SIG-M5 treated with dmso at 0.1 percent for 504 hours (cell line): ENCODE data around the gene STAB1.

Source experiments
- DNase-seq: peaks from one replicate; lab custom pipeline; 2025; ENCODE audit not compliant: unreplicated experiment; lab: John Stamatoyannopoulos, UW

STAB1 gene

DNA sequence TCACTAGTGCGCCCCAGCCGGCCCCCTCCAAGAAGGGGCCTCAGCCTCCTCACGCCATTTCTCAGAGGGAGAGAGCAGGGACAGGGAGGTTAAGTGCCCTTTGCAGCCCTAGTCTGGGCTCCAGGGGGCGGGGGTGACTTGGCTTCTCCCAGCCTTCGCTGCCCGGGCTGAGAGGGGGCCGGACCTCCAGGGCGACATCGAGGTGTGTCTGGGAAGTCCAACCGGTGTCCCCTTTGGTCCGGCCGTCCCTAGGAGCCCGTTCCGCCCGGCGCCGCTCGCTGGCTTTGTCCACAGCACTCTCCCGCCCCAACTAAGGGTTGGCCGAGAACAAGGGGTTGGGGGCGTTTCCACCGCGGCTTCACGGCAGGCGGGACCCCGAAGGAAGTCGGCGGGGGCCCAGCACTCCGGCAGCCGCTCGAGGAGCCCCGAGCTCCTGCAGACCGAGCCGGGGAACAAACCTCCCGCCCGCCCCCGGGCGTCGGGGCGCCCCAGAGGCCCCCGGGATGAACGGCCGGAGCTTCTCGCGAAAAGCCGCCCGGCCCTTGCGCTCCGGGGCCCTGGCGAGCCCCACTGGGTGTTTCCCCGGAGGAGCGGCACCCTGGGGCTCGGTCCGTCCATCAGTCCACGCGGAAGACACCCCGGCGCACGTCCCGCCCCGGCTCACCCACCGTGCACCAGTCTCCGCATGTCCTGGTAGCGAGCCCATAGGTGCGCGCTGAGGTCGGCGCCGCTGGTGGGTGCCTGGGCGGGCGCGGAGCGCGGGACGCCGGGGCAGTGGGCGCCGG is 37.9 kb downstream of the STAB1 start:
- no peak for DNase-seq

DNA sequence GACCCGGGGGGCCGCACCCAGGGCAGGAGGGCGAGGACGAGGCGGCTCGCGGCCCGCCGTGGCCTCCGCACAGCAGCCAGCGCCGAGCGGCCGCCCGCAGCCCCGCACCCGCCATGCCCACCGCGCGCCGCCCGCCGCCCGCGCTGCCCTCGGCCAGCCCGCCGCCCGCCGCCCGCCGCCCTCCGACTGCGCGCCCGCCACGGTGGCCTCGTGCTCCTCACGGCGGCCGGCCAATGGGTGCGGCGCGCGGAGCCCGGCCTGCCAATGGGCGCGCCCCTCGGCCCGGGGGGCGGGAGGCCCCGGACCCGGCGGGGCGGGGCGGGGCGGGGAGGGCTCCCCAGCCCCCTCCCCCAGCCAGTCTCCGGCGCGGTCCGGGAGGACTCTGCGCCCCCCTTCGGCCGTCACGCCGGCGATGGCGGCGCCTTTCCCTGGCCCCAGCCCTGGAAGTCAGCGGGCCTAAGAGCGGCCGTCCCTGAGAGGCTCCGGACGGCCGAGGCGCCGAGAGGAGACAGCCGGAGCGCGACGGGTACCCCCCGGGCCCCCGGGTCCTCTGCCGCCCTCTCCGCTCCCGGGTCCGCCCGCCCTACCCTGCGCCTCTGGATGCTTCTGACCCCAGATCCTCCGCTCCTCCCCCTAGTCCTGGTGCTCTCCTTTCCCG is 38.6 kb downstream of the STAB1 start, which contains the start of gene NT5DC2:
TSS of gene NT5DC2 (minus strand) at position 235 of the 658 bp plus-strand sequence. CDS start at position 115, 120 bp downstream.
- DNase-seq: peak; percentile 56

DNA sequence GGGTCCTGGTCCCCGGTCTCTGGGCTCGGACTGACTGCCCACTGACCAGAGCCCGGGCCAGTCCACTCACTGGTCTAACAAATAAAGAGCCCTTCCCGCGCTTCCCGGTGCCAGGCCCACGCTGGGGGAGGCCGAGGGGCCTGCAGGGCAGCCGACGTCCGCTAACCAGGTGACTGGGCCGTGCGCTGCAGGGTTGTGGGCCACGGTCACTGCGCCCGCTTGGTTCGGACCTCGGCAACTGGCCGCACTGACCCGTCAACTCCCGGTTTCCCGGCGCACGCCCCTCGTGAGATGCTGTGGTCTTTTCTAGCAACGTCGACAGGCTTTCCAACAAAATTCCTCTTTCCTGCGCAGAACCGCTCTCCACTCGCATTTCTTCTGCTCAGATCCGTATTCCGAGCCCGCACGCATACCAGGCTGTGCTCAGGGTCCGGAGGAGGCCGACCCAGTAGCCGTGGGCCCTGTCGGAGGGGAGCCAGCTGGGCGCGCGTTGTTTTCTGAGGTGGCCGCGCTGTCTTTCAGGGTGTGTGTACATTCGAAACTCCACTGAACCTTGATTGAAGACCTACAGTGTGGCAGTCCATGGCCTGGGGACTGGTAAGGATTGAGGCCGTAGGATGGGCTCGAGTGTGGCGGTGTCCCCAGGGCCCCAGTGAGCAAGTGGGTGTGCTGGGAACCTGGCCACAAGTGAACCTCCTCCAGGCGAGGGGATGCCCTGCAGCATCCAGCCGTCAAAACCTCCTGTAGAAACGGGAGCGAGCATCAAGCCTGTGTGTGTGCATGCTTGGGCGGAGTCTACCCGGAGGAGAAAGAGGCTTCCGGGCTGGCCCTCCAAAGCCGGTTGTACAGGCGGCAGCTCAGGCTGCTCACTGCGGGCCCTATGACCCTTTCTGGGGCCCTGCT is 39.4 kb downstream of the STAB1 start:
- peak; percentile 55 for DNase-seq

DNA sequence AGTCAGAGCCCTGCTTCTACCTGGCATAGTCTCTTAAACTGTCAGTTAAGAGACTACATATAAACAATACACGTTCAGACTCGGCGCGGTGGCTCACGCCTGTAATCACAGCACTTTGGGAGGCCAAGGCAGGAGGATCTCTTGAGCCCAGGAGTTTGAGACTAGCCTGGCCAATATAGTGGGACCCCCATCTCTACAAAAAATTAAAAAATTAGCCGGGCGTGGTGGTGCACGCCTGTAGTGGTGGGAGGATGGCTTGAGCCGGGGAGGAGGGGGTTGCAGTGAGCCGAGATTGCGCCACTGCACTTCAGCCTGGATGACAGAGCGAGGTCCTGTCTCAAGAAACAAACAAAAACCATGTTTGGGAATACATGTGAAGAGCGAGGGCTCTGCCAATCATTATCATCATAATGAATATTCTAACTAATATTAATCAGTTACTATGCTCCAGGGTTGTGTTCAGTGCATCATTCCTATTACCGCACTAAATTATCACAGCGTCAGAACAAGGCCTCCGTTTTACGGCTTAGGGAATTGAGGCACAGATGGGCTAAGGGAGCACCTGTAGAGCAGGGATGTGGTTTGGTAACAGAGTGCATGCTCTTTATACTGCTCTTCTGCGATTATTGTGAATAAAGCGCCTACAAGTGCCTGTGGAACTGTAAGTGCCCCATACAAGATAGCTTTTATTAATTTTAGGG is 40.4 kb downstream of the STAB1 start:
- no peak for DNase-seq

DNA sequence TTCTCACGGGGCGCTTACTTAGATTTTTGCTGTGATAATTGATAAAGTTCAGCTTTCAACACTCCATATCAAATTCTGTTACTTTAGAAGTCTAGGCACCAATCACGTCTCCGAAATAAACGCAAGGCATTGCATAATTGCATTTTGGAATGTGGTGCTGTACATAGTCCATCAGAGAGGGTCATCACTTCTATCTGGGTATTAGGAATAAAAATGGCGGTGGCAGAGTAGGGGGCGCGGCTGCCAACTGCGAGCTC is 40.9 kb downstream of the STAB1 start:
- no peak for DNase-seq

DNA sequence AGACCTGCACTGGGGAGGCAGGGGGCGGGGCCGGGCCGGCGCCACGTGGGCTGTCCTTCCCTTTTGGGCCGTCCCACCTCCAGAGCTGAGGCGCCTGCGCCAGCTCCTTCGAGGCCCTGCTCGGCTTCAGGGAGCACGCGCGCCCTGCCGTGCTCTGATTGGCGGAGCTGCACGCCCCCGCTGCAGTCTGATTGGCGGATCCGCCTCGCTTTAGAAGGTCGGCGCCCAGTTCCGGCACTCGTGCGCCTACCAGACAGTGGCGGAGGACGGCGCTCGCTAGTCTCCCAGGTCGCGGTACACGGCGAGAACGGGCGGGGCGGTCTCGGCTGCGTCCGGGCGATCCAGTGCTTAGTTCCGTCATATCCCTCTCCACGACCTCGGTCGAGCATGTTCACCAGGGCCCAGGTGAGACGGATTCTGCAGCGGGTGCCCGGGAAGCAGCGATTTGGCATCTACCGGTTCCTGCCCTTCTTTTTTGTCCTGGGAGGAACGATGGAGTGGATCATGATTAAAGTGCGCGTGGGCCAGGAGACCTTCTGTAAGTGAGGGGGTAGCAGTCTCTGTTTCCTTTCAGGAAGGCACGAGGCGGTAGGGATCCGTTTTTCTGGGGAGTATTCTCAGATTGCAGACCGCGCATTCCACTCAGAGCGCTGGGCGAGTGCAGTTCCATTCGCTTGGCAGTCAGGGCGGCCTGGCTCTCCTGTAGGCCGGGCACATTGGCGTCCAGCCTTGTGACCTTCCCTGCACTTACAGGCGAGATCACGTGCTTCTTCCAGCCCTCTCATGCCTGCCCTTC is 41.4 kb downstream of the STAB1 start, which contains the start of gene UQCC5:
TSS of gene UQCC5 (plus strand) at position 237 of the 796 bp plus-strand sequence. CDS start at position 388, 151 bp downstream.
- peak; percentile 96 for DNase-seq

DNA sequence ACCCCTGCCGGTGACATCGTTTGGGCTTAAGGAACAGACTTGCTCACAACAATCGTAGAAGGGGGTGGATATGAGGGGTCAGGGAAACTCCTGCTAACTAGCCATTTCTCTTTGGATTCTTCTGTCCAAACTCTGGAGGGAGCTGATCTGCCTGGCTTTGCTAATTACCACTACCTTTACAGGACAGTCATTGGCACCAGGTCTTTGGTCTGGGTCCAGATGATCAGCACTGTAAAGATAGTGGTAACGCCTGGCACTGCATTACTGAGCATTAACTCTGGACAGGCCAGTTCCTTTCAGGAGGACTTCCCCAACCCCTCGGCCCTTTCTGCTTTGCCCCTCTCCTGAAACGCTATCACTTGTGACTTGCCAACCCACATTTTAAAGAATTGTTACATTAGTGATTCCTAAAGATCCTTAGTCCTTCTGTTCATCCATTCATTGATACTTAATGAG is 42.1 kb downstream of the STAB1 start:
- DNase-seq: no peak

DNA sequence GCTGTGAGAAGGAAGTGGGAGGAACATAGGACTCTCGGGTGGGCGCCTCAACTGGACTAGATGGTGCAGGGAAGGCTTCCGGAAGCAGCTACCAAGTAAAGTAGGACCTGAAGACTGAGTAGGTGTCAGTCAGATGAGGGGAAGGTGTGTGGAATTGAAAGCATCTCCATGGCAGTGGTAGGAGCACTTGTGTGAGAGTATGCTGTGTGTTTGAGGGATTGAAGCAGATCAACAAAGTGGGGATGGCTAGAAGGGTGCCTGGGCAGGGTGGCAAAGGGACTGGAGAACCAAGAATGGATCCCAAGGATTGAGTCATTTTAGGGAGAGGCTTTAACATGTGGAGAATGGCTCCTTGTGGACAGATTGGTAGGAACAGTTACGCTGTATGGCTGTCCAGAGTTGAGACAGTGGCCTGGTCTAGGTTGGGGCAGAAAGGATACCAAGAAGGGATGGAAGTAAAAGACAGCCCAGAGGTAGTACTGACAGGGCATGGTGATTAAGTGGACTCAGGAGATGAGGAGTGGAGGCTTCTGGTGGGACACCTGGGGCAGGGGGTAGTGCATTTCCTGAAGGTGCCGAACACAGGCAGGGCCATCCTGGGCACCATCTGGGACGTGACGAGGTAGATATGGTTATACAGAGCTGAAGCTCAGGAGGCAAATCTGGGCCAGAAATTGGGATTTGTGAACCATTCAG is 42.7 kb downstream of the STAB1 start:
- peak; percentile 11 for DNase-seq

DNA sequence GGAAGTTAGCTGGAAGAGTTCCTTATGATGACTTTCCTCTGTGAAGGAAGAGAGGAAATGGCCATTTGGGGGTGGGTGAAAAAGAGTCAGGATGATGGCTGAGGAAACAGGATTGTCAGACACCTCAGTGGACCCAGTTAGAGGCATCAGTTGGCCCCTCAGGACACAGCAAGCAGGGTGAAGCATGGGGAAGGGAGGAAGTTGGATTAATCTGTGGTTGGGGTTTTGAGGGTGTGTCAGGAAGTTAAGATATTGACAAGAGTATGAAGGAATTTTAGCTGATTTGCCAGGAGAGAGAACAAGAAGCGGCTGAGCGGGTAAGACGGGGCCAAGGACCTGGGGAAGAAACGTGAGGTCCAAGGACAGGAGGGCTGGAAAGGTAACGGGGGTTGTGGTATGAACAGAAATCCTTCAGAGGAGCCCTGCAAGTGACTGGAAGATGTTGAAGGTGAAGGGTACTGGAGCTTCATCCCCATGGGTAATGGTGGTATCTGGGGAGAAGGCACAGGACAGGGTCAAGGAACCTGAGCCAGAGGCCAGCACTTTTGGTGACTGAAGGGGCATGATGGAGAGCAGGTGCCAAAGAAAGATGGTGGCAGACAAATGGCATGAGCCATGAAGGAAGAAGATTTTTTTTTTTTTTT is 44.0 kb downstream of the STAB1 start:
- peak; percentile 39 for DNase-seq

DNA sequence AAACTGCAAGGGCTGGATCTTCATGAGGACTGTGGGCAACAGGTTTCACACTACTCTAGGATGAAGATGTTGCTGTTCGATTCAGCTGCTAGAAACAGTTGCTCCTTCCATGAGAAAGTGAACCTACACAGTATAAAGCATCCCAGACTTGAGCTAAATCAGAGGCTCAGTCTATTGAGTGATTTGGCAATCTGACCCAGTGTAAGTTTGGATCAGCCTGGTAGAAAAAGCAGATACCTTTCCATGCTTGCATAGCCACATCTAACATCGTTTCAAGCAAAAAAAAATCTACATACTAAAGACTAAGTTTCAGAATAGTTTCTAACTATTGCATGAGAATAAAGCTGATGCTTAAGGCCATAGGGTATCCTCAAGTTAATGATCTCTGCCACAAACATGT is 45.9 kb downstream of the STAB1 start:
- DNase-seq: no peak

DNA sequence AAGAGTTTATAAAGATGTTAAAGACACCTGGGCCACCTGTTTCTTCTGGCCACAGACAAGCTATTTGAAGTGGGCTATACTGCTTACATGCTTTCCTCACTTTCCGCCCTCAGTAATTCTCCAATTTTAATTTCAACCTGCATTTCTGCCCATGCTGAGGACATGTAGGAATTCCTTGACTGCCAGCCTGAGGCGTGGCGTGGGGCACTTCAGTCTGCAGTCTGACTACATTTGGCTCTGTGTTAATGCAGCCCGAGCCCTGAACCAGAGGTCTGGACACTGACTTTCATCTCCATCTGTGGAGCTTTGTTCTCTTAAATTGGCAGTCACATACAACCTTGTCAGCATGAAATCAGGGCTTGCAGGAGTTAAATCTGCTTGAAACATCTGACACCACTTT is 49.8 kb downstream of the STAB1 start:
- DNase-seq: no peak

DNA sequence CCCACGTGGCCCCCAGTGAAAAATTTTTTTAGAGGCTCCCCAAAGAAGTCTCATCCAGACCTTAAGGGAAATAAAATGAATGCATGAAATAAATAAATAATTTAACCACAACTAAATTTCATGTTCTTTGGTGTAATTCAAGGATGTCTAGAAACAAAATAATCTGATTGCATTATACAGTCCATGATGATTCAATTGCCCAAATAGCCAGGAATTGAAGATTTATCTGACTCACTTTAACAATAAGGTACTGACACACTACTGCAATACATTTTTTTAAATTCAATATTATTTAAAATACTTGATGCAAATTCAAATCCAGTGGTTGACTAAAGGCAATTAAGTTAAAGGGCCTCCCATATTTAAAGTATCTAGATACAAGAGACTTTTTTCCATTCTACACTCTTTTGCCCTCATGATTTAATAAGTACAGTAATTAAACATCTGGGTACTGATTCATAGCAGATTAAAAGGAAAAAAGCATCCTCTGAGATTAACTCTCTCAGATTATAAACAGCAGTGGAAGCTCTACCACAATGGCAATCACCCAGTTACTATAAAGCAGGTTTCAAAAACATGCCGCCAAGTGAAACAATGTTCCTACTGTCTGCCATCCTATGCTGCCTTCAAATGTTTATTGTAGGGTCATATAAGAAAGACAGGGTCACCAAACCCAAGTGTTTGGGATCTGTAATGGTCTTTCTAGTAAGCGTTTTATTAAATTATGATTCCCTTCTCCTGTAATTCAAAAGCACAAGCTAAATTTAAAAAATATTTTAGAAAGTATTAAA is 51.2 kb downstream of the STAB1 start:
- DNase-seq: no peak

DNA sequence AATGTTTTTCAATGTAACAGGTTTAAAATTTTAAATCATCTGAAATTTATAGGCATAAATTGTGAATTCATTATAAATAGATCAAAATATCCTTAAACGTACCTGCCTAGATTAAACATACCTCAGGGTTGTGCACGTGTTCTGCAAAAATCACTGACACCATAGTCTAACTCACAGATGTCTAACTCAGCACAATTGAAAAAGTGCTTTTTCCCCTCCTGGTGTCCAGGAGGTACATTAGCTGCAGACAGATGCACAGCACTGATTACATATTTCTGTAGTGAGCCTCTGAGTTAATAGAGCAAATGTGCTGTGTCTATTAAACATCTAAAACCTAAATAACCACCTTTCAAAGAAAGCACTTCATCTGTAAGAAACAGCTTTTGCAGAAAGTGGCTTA is 52.0 kb downstream of the STAB1 start:
- no peak for DNase-seq

DNA sequence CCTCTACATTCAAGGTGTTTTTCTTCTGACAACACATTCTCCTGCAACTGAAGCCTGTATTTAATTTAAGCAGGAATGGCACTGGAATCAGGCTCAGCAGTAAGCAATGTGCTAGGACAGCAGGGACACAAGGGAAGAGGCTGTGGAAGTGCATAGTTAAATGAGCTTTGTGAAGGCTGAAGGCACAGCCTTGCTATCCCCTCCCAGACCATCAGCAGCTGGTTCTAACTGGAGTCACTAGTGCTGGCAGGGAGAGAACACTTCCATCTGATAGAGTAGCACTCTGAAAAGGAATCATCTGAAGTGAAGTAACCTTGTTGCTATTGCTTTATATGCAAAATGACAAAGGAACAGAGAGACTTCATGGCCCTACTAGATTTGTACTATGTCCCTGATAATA is 56.0 kb downstream of the STAB1 start:
- DNase-seq: no peak

DNA sequence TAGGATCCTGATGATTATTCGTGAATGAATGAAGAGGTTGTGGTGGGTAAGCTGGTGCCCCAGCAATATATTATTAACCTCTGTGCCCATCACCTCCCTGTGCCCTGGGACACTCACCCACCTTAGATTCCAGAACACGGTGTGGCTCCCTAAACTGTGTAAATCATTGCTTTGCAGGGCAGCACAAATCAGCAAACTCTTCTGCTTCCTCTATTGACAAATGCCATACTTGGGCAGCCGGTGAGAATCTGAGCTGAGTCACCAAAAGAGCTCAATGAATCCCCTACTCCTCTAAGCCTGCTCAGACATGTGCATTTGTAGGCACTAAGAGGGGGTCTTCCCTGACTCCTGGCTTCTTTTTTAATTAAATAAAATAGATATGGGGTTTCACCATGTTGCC is 57.0 kb downstream of the STAB1 start:
- DNase-seq: no peak

DNA sequence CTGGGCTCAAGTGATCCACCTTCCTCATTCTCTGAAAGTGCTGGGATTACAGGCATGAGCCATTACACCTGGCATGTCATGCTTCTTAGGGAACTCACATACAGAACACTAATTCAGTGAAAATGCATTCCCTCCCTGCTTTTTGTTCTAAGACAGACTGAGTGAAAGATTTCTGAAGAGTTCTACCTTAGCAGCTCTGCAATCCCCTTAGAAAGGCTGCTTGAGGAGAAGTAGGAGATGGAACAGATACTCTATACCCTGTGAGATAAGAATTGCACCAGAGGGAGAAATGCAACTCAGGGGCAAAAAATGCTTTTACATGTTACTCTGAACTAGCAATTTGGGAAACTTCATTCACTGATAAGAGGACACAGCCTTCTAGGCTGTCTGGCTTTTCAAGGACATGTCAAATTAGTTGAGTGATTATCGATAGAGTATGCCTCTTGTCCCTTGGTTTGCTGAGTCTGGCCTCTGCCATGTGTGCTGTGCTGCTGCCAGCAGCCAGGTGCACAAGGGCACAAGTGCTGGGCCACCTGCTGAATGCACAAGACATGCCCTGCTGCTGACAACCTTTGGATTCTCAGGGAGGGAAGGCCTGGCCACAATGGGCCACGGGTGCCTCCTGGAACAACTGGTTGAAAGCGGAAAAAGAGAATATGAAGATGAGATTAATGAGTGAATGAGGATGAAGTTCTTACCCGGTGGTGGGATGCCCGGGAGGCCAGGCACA is 59.1 kb downstream of the STAB1 start:
- no peak for DNase-seq

DNA sequence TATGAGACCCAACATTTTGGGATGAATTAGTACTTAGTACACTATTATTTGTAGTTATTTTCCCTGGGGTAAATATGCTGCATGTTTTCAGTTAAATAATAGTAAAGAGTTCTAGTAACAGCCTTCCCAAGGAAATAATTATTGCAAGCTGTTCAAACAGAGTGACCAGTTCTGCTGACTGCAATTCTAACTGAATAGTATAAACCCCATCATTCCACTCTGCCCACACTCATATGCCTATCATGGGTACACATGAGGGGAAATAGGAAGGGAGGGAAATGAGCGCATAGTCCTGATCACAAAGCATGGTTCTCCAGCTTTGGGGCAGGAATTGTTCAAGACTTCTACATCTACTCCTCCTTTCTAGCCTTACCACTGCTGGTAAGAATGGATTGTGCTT is 59.9 kb downstream of the STAB1 start:
- no peak for DNase-seq
